T1000 (cell line): Measurements from ENCODE around the gene NOVA2.
A peak's percentile ranks its signal among the peaks of the same experiment; 100 is the strongest.

Experiments used
- DNase-seq: peaks from one replicate; lab custom pipeline; 2025; ENCODE audit warnings: mixed read lengths; lab: John Stamatoyannopoulos, UW

Gene NOVA2, protein sequence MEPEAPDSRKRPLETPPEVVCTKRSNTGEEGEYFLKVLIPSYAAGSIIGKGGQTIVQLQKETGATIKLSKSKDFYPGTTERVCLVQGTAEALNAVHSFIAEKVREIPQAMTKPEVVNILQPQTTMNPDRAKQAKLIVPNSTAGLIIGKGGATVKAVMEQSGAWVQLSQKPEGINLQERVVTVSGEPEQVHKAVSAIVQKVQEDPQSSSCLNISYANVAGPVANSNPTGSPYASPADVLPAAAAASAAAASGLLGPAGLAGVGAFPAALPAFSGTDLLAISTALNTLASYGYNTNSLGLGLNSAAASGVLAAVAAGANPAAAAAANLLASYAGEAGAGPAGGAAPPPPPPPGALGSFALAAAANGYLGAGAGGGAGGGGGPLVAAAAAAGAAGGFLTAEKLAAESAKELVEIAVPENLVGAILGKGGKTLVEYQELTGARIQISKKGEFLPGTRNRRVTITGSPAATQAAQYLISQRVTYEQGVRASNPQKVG

DNA sequence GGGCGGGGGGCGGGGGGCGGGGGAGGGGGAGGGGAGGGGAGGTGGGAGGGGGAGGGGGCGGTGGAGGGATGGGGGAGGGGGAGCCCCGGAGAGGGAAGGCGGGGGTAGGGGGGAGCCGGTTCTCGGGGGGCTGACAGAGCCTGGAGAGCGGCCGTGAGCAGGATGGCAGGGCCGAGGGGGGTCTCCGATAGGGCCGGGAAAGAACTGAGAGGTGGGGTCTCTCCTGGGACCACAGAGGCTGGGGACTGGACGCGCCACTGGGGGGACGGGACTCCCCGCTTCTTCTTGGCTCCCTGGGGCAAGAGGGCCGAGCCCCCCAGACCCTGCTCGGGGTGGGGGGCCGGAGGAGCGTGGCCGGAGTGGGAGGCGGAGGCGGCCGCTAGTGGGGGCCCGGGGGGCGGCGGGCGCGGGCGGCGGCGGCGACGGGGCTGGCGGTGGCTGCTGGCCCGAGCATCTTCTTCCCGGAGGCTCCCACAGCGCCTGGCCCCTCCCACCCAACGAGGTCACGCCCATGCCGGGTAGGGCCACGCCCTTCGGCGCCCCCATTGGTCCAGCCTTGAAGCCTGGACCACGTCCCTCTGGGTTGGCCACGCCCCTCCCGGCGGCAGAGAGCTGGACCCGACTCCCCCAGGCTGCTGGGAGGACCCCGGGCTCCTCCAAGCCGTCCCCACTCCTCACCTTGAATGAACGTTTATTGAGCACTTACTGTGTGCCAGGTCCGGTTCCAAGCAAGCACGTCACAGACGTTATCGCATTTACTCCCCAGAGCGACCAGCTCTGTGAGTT is at the start of gene NOVA2:
NOVA2 (minus strand) TSS at position 313 of the 786 bp plus-strand sequence. CDS start 514 bp downstream, outside the sequence.
- DNase-seq: no peak

- DNase-seq: no peak
These were observed 49.7 kb upstream of the NOVA2 start for GRCh38 chr19:46023311-46023779.

- DNase-seq: no peak
These were observed 49.0 kb upstream of the NOVA2 start, which contains the start of gene PGLYRP1 for GRCh38 chr19:46022431-46023310. PGLYRP1 (minus strand) TSS chr19:46023053; CDS start chr19:46023021, 32 bp downstream.

- no peak for DNase-seq
These were observed 48.4 kb upstream of the NOVA2 start for GRCh38 chr19:46022061-46022430.

DNA sequence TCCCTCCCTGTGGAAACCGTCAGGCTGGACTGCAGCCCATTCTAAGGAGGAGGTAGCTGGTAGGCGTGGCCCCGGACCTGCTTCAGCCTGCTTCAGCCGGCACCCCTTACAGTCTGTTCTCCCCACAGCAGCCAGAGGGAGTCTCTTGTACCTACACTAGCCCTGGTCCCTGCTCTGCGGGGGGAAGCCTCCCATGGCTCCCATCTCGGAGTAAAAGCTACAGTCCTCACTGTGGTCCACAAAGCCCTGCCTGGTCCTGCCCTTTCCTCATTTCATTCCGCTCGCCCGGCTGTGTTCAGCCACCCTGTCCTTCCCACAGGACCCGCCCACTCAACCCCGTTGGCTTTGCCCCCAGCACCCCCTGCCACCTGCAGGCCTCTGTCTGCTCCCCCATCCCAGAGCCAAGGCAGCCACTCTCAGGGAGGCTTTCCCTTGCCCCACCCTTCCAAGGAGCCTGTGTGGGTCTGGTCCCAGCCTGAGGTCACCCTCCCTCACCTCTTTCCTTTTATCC is 47.9 kb upstream of the NOVA2 start:
- DNase-seq: no peak

- no peak for DNase-seq
These were observed 47.1 kb upstream of the NOVA2 start for GRCh38 chr19:46020819-46021125.

DNA sequence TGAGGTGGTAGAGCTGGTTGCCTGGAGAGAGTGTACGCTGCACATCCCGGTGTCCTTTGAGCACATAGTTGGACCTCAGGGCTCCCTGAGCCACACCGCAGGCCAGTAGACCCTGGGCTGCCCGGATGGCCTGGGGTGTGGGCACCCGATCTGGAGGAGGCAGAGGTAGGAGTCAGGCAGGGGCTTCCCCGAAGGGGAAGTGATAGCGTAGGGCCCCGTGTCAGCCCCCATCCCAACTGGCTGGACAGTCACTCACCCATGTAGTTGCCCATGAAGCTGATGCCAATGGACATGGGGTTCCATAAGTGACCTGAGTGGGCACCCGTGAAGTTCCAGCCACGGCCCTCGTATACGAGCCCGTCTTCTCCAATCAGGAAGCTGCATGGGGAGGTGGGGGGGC is 45.6 kb upstream of the NOVA2 start:
- DNase-seq: no peak

- no peak for DNase-seq
These were observed 45.1 kb upstream of the NOVA2 start for GRCh38 chr19:46018729-46019251.

DNA sequence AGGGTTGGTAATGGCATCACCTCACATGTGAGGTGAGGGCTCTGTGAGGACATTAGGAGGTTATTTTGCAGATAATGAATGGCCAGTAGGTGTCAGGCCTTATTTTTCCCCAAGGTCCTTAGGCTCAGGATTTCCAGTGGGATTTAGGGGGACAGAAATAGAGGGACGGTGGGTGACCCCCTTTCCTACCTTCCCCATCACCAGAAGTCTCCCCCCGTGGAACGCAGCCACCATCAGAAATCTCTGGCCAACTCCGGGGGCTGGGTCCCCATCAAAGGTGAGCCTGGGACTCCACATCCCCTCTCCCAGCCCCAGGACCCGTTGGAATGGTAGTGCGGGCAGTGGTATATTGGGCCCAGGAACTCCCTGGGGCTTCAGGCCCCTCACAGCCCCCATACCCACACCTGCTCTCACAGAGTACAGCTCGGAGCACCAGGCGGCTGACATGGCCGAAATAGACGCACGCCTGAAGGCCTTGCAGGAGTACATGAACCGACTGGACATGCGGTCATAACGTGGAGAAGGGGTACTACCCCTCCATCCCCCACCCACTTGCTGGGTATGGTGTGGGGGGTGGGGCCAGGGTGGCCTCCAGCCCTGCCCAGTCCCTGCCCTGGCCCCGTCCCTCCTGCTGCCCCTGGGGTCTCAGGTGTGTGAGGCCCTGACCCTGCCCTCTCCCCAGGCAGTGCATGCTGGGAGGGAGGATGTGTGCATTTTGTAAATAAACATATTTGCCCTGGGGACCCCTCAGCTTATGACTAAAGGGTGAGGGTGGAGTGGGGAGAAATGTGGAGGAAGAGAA is 44.4 kb upstream of the NOVA2 start:
- no peak for DNase-seq

GRCh38 chr19:46017095-46017429 is 43.4 kb upstream of the NOVA2 start:
- no peak for DNase-seq

GRCh38 chr19:46016426-46017094 is 42.9 kb upstream of the NOVA2 start:
- DNase-seq: peak; percentile 76

DNA sequence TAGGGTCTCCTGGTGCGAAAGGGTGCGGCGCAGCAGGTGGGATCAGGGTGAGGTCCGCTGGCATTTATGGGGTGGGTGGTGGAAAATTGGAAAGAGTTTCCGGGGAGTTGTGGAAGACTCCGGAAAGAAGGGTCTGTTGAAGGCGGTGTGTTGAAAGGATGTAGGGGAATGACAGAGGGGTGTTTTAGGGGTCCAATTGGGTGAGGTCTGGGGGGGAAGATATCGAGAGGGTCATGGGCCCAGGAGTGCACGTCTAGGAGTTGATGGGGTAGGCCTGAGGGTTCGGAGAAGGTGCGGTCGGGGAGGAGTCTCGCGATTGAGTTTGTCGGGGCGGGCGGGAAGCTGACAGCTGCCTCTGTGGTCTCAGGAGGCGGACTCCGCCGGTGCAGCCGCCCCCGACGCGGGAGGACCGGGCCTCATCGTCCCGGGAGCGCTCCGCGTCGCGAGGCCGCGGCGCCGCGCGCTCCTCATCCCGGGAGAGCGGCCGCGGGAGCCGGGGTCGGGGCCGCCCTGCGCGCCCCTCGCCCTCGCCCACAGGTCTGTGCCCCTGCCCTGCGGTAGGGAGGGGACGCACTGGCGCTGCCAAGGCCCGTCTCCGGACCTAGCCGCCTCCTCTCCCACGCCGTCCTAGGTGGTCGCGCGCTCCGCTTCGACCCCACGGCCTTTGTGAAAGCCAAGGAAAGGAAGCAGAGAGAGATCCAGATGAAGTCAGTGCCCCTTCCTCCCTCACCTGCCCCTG is 42.2 kb upstream of the NOVA2 start:
- DNase-seq: no peak

DNA sequence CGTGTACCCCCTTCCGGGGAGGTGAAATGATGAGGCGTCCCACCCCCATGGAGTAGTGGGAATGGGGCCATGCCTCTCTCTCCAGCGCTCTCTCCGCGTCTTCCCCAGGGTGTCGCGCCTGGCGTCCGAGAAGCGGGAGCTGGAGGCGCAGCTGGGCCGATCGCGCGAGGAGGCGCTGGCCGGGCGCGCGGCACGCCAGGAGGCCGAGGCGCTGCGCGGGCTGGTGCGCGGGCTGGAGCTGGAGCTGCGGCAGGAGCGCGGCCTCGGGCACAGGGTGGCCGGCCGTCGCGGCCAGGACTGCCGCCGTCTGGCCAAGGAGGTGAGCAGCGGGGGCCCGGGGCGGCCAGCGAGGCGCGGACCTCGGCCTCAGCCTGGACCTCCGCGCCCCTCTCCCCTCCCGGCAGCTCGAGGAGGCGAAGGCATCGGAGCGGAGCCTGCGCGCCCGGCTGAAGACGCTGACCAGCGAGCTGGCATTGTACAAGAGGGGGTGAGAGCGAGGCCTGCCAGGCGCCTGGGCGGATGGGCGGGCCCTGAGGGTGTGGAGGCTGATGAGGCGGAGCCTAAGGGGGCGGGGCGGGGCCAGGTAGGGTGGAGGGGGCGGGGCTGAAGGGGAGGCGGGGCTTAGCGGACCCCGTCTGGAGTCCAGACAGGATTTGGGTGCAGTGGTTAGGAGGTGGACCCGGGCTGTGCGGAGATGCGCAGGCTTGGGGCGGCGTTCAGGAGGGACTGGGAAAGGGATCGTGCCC is 41.4 kb upstream of the NOVA2 start:
- DNase-seq: no peak

- DNase-seq: no peak
These were observed 40.9 kb upstream of the NOVA2 start for GRCh38 chr19:46014534-46014933.

DNA sequence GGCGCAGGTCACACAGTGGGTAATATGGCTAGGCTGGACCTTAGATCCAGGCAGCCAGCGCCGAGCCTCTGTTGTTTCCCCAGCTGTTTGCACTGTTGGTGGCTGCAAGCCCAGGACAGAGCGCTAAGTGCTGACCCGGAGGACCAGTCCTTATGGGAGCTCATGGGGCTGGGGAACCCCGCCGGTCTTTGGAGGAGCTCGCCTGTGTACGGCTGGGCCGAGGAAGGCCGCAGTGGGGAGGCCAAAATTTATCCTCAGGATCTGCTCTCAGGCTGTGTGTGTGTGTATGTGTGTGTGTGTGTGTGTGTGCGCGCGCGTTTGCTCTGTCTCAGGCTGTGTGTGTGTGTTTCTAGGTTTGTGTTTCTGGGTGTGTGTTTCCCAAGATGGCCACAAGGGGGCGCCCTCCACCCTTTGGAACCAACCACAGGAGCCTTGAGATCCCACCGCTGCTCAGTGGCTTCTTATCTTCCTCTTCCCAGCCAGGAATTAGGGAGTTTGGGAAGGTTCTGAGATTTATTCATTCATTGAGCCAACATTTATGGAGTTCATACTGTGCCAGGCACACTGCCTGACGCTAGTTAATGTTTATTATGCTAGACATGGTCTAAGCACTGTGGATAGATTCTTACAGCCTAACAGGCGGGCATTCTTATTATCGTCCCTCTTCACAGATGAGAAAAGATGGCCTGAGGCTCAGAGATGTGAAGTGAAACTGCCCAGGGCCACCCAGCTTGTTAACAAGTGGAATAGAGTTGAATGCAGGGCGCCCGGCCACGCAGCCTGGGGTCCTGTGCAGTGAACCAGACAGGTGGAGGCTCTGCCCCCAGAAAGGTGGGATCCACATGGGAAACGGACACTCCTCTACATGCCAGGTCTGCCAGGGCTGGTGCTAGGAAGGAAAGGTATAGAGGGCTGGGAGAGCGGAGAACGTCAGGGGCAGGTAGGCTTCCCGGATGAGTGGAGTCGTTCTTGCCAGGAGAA is 36.2 kb upstream of the NOVA2 start:
- DNase-seq: peak; percentile 19

GRCh38 chr19:46006411-46006810 is 32.7 kb upstream of the NOVA2 start:
- DNase-seq: no peak

DNA sequence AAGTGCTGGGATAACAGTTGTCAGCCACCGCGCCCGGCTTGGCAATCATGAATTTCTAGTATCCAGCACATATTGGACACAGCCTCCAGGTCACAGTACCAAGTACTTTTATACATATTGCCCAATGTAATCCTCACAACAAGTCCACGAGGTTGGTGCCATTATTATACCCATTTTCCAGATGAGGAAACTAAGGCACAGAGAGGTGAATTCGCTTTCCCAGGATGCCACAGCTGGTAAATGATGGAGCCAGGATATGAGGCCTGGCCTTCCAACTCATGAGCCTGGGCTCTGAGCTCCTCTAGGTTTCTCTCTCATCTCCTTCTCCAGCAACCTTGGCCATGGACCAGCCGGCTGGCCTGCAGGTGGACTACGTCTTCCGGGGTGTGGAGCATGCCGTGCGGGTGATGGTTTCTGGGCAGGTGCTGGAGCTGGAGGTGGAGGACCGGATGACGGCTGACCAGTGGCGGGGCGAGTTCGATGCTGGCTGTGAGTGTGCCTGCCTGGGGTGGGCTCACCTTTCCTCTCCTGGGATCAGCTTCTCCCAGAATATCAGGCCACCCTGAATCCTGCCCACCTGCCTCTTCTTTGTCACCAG is 29.1 kb upstream of the NOVA2 start:
- no peak for DNase-seq
